ENCODE data around the gene MPRIP.

GRCh38 chr17:17161759-17162158, 119.5 kb downstream of the MPRIP start:
- TF ChIP-seq POLR2A (IDR thresholded peaks at IDR 0.05) (no peak), CTCF (IDR thresholded peaks at IDR 0.05) (no peak)
